Activated T-cell treated with anti-CD3 and anti-CD28 coated beads, Interleukin-2, amount 50 U/mL, for 4 hours (primary cell): ENCODE measurements around the gene MOCS1. TPM values are rescaled to one million over a fixed set of nuclear protein-coding genes. Genes with fewer than 3 reads are reported as not detected.

ENCODE experiments used
- ATAC-seq, 2 donors: fragments of 200-7000 bp; cut with Tn5 transposase; one replicate each; pipeline ENCODE4 v1.10.0; 2021
- DNase-seq: peaks from one replicate; pipeline ENCODE4 v3.0.0-alpha.2; 2020
- H3K27me3 Mint-ChIP-seq: one replicate; pipeline ENCODE4 v1.8.0; 2021; ENCODE audit warnings: low read depth, mixed read lengths
- H3K36me3 Mint-ChIP-seq: one replicate; pipeline ENCODE4 v1.8.0; 2022; ENCODE audit warnings: mixed read lengths; ENCODE audit not compliant: insufficient read depth
- H3K4me1 Mint-ChIP-seq: one replicate; pipeline ENCODE4 v1.8.0; 2021; ENCODE audit warnings: low read depth, mixed read lengths
- H3K4me3 Mint-ChIP-seq: one replicate; pipeline ENCODE4 v1.8.0; 2021; ENCODE audit warnings: mild to moderate bottlenecking, moderate library complexity, mixed read lengths
- H3K9me3 Mint-ChIP-seq: one replicate; pipeline ENCODE4 v1.8.0; 2021; ENCODE audit warnings: mixed read lengths
- total RNA-seq, 3 donors: library from RNA; stranded (reverse); gene quantifications; one replicate each; pipeline ENCODE4 v1.2.1, GENCODE V29; 2021

Gene MOCS1
- total RNA-seq, 3 donors from 2014 or later = 0.71 to 1.2 (median 0.98) TPM

- H3K36me3 Mint-ChIP-seq = no peaks in the 10 kb centered on the region
- H3K4me3 Mint-ChIP-seq = no peak overlapping the region
- peaks cover 2% of the 10 kb centered on the region for H3K27me3 Mint-ChIP-seq
- ATAC-seq (no peak), DNase-seq (no peak)
- H3K4me1 Mint-ChIP-seq = no peaks in the 10 kb centered on the region
- H3K9me3 Mint-ChIP-seq = no peaks in the 10 kb centered on the region
Measured at GRCh38 chr6:39897698-39898097, 36.6 kb downstream of the MOCS1 start.

- ATAC-seq (no peak), DNase-seq (no peak)
- Mint-ChIP-seq H3K27me3 (peaks cover 2% of the 10 kb centered on the region), H3K36me3 (no peaks in the 10 kb centered on the region), H3K4me3 (no peak overlapping the region), H3K9me3 (no peaks in the 10 kb centered on the region), H3K4me1 (no peaks in the 10 kb centered on the region)
Measured at GRCh38 chr6:39896701-39897100, 37.6 kb downstream of the MOCS1 start.

GRCh38 chr6:39893286-39893685 is 41.0 kb downstream of the MOCS1 start:
- H3K36me3 Mint-ChIP-seq = no peaks in the 10 kb centered on the region
- H3K4me1 Mint-ChIP-seq = no peaks in the 10 kb centered on the region
- H3K27me3 Mint-ChIP-seq = peaks cover 6% of the 10 kb centered on the region
- no peaks in the 10 kb centered on the region for H3K9me3 Mint-ChIP-seq
- DNase-seq (no peak), ATAC-seq (no peak)
- H3K4me3 Mint-ChIP-seq = no peak overlapping the region

GRCh38 chr6:39892490-39893129 is 41.7 kb downstream of the MOCS1 start:
- Mint-ChIP-seq H3K4me1 (no peaks in the 10 kb centered on the region), H3K4me3 (no peak overlapping the region), H3K36me3 (no peaks in the 10 kb centered on the region), H3K27me3 (peaks cover 10% of the 10 kb centered on the region), H3K9me3 (no peaks in the 10 kb centered on the region)
- no peak for DNase-seq
- ATAC-seq = no peak

- DNase-seq = no peak
- Mint-ChIP-seq H3K27me3 (peaks cover 11% of the 10 kb centered on the region), H3K36me3 (no peaks in the 10 kb centered on the region), H3K9me3 (no peaks in the 10 kb centered on the region), H3K4me3 (no peak overlapping the region), H3K4me1 (no peaks in the 10 kb centered on the region)
- ATAC-seq = no peak
Measured at GRCh38 chr6:39891976-39892375, 42.3 kb downstream of the MOCS1 start.

GRCh38 chr6:39891353-39891752 is 42.9 kb downstream of the MOCS1 start:
- no peaks in the 10 kb centered on the region for H3K4me1 Mint-ChIP-seq
- DNase-seq (no peak), ATAC-seq (no peak)
- peaks cover 14% of the 10 kb centered on the region for H3K27me3 Mint-ChIP-seq
- H3K9me3 Mint-ChIP-seq = no peaks in the 10 kb centered on the region
- no peaks in the 10 kb centered on the region for H3K36me3 Mint-ChIP-seq
- H3K4me3 Mint-ChIP-seq = no peak overlapping the region

GRCh38 chr6:39889229-39889628 is 45.0 kb downstream of the MOCS1 start:
- DNase-seq (no peak), ATAC-seq (no peak)
- no peaks in the 10 kb centered on the region for H3K36me3 Mint-ChIP-seq
- H3K4me3 Mint-ChIP-seq = no peak overlapping the region
- no peaks in the 10 kb centered on the region for H3K4me1 Mint-ChIP-seq
- H3K9me3 Mint-ChIP-seq = no peaks in the 10 kb centered on the region
- peaks cover 14% of the 10 kb centered on the region for H3K27me3 Mint-ChIP-seq

GRCh38 chr6:39887692-39888450 is 46.4 kb downstream of the MOCS1 start:
- Mint-ChIP-seq H3K36me3 (no peaks in the 10 kb centered on the region), H3K4me3 (no peak overlapping the region), H3K4me1 (no peaks in the 10 kb centered on the region), H3K27me3 (peaks cover 14% of the 10 kb centered on the region), H3K9me3 (no peaks in the 10 kb centered on the region)
- DNase-seq (no peak), ATAC-seq (no peak)

- H3K36me3 Mint-ChIP-seq = no peaks in the 10 kb centered on the region
- no peaks in the 10 kb centered on the region for H3K4me1 Mint-ChIP-seq
- no peak for DNase-seq
- ATAC-seq = no peak
- H3K4me3 Mint-ChIP-seq = no peak overlapping the region
- H3K27me3 Mint-ChIP-seq = peaks cover 14% of the 10 kb centered on the region
- H3K9me3 Mint-ChIP-seq = no peaks in the 10 kb centered on the region
Measured at GRCh38 chr6:39886871-39887270, 47.4 kb downstream of the MOCS1 start.

- H3K27me3 Mint-ChIP-seq = peaks cover 11% of the 10 kb centered on the region
- DNase-seq (no peak), ATAC-seq (no peak)
- no peaks in the 10 kb centered on the region for H3K4me1 Mint-ChIP-seq
- no peaks in the 10 kb centered on the region for H3K36me3 Mint-ChIP-seq
- H3K9me3 Mint-ChIP-seq = no peaks in the 10 kb centered on the region
- no peak overlapping the region for H3K4me3 Mint-ChIP-seq
Measured at GRCh38 chr6:39885691-39886090, 48.6 kb downstream of the MOCS1 start.

- Mint-ChIP-seq H3K27me3 (peaks cover 11% of the 10 kb centered on the region), H3K36me3 (no peaks in the 10 kb centered on the region), H3K9me3 (no peaks in the 10 kb centered on the region), H3K4me1 (no peaks in the 10 kb centered on the region), H3K4me3 (no peak overlapping the region)
- DNase-seq (no peak), ATAC-seq (no peak)
Measured at GRCh38 chr6:39884696-39885095, 49.6 kb downstream of the MOCS1 start.

GRCh38 chr6:39882531-39882899 is 51.7 kb downstream of the MOCS1 start:
- Mint-ChIP-seq H3K4me3 (no peak overlapping the region), H3K36me3 (no peaks in the 10 kb centered on the region), H3K9me3 (no peaks in the 10 kb centered on the region), H3K27me3 (peaks cover 4% of the 10 kb centered on the region), H3K4me1 (no peaks in the 10 kb centered on the region)
- DNase-seq (no peak), ATAC-seq (no peak)

GRCh38 chr6:39881851-39882530 is 52.3 kb downstream of the MOCS1 start:
- DNase-seq (no peak), ATAC-seq (no peak)
- H3K4me1 Mint-ChIP-seq = no peaks in the 10 kb centered on the region
- peaks cover 6% of the 10 kb centered on the region for H3K27me3 Mint-ChIP-seq
- no peaks in the 10 kb centered on the region for H3K36me3 Mint-ChIP-seq
- H3K9me3 Mint-ChIP-seq = no peaks in the 10 kb centered on the region
- no peak overlapping the region for H3K4me3 Mint-ChIP-seq

- Mint-ChIP-seq H3K27me3 (peaks cover 9% of the 10 kb centered on the region), H3K36me3 (no peaks in the 10 kb centered on the region), H3K4me1 (no peaks in the 10 kb centered on the region), H3K4me3 (no peak overlapping the region), H3K9me3 (no peaks in the 10 kb centered on the region)
- ATAC-seq (no peak), DNase-seq (no peak)
Measured at GRCh38 chr6:39880594-39880993, 53.7 kb downstream of the MOCS1 start.

- Mint-ChIP-seq H3K4me3 (no peak overlapping the region), H3K9me3 (no peaks in the 10 kb centered on the region), H3K27me3 (peaks cover 9% of the 10 kb centered on the region), H3K36me3 (no peaks in the 10 kb centered on the region), H3K4me1 (no peaks in the 10 kb centered on the region)
- DNase-seq = no peak
- no peak for ATAC-seq
Measured at GRCh38 chr6:39879535-39879934, 54.7 kb downstream of the MOCS1 start.
